Activated T-cell treated with anti-CD3 and anti-CD28 coated beads for 1 hour (primary cell): Measurements from ENCODE around the gene CRYZL1.
A peak's percentile ranks its signal among the peaks of the same experiment; 100 is the strongest.
"Not testable (repeated sequence)": the region's sequence is repeated elsewhere in the genome, so short reads cannot be mapped to it uniquely, and the experiment has no call there.

Experiments used
- DNase-seq: peaks from one replicate; pipeline ENCODE4 v3.0.0-alpha.2; 2020; ENCODE audit warnings: low read depth

Gene CRYZL1

GRCh38 chr21:33626151-33626550, 15.4 kb downstream of the CRYZL1 start:
- DNase-seq, result not testable (repeated sequence)

- DNase-seq, result no peak
These were observed 19.3 kb downstream of the CRYZL1 start for GRCh38 chr21:33622253-33622652.

GRCh38 chr21:33619726-33620125, 21.8 kb downstream of the CRYZL1 start:
- DNase-seq, result no peak

- DNase-seq, result no peak
These were observed 23.1 kb downstream of the CRYZL1 start for GRCh38 chr21:33618407-33618806.

GRCh38 chr21:33617565-33617964, 24.0 kb downstream of the CRYZL1 start:
- DNase-seq, result not testable (repeated sequence)

GRCh38 chr21:33611006-33611744, 30.4 kb downstream of the CRYZL1 start:
- no peak for DNase-seq

- no peak for DNase-seq
These were observed 33.0 kb downstream of the CRYZL1 start for GRCh38 chr21:33608559-33608958.

- no peak for DNase-seq
These were observed 43.5 kb downstream of the CRYZL1 start for GRCh38 chr21:33598051-33598450.

GRCh38 chr21:33588485-33589335, 52.8 kb downstream of the CRYZL1 start, which contains the start of gene DONSON:
DONSON (minus strand) TSS chr21:33588684; CDS start chr21:33588641, 43 bp downstream.
- peak; percentile 83 for DNase-seq

- DNase-seq, result peak; percentile 3
These were observed 53.6 kb downstream of the CRYZL1 start for GRCh38 chr21:33587792-33588484.

- DNase-seq, result no peak
These were observed 54.6 kb downstream of the CRYZL1 start for GRCh38 chr21:33586927-33587326.

GRCh38 chr21:33584455-33584854, 57.1 kb downstream of the CRYZL1 start:
- DNase-seq, result no peak

- no peak for DNase-seq
These were observed 62.5 kb downstream of the CRYZL1 start for GRCh38 chr21:33578959-33579542.

- DNase-seq, result no peak
These were observed 63.3 kb downstream of the CRYZL1 start for GRCh38 chr21:33578214-33578613.

GRCh38 chr21:33576741-33577141, 64.8 kb downstream of the CRYZL1 start:
- not testable (repeated sequence) for DNase-seq

- DNase-seq, result no peak
These were observed 69.2 kb downstream of the CRYZL1 start for GRCh38 chr21:33572350-33572749.

- DNase-seq, result no peak
These were observed 71.5 kb downstream of the CRYZL1 start for GRCh38 chr21:33569991-33570390.

- no peak for DNase-seq
These were observed 73.1 kb downstream of the CRYZL1 start for GRCh38 chr21:33568448-33568847.

GRCh38 chr21:33567914-33568313, 73.6 kb downstream of the CRYZL1 start:
- no peak for DNase-seq

GRCh38 chr21:33566514-33566913, 75.0 kb downstream of the CRYZL1 start:
- DNase-seq, result no peak

GRCh38 chr21:33562389-33562788, 79.2 kb downstream of the CRYZL1 start:
- no peak for DNase-seq

- DNase-seq, result no peak
These were observed 80.2 kb downstream of the CRYZL1 start for GRCh38 chr21:33561373-33561772.
